Measurements from ENCODE around the gene ARHGEF16.

- TF ChIP-seq POLR2AphosphoS5 (IDR thresholded peaks at IDR 0.05) (no peak), CTCF (IDR thresholded peaks at IDR 0.05) (no peak)
Measured at GRCh38 chr1:3511306-3511705, 56.8 kb downstream of the ARHGEF16 start.

Data from breast epithelium (tissue), 3 donors.